ENCODE results near the gene MAP4K3.
A peak's percentile ranks its signal among the peaks of the same experiment; 100 is the strongest.

MAP4K3 gene

DNA sequence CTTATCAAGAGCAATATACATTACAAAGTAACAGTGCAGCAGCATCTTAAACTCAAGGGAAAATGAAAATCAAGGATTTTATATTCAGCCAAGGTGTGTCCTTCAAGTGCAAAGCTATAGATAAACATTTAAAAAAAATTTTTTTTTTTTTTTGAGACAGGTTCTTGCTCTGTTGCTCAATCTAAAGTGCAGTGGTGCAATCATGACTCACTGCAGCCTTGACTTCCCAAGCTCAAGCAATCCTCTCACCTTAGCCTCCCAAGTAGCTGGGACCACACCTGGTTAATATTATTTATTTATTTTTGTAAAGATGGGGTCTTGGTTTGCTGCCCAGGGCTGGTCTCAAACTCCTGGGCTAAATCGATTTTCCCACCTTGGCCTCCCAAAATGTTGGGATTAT lies 202.3 kb downstream of the MAP4K3 start:
- no peak for DNase-seq

DNA sequence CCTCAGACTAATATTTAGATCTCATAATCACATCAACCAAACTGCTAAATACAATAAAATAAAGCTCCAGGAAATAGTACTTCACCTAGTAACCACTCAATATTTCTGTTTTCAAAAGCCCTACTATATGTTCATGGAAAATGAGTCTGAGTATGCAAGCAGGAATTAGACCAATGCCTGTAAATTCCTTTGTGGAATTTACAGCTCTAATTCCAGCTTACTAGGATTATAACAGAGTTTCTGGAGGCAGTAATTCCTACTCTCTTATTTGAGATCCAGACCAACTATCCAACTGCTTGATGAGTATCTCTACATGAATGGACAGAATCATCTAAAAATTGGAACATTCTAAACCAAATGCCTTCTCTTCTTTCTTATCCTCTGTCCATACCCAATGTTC lies 204.9 kb downstream of the MAP4K3 start:
- no peak for DNase-seq

DNA sequence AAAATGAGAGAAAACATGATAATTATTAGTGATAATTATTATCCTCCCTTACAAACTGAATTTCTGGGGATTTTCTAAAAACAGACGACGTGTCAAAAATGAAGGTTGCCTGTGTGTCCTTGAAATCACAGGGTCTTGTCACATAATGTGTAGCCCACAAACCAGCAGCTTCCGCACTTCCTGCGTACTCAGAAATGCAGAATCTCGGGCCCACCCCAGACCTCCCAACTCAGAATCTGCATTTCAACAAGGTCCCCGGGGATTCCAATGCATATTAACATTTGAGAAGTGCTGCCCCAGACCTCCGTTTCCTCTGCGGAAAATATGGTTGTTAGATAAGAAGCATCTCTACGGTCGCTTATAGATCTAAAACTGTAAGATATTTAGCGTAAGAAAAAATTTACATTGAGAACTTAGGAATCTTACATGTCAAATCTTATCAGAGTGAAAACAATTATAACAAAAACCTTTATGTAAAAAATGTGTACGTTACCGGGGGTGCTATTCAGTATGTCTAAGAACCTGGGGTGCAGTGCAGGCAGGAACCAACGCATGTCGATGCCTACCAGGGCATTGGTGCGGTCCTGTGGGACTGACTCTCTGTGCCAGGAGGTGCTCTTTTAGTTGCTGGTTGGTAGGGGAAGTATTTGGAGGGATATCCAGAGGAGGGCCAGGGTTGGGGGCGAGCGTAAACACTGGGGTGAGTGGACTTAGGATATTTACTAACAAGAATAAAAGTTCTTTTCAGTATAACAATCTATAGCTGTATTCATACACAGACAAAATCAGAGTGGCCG lies 208.5 kb downstream of the MAP4K3 start:
- DNase-seq, result no peak

DNA sequence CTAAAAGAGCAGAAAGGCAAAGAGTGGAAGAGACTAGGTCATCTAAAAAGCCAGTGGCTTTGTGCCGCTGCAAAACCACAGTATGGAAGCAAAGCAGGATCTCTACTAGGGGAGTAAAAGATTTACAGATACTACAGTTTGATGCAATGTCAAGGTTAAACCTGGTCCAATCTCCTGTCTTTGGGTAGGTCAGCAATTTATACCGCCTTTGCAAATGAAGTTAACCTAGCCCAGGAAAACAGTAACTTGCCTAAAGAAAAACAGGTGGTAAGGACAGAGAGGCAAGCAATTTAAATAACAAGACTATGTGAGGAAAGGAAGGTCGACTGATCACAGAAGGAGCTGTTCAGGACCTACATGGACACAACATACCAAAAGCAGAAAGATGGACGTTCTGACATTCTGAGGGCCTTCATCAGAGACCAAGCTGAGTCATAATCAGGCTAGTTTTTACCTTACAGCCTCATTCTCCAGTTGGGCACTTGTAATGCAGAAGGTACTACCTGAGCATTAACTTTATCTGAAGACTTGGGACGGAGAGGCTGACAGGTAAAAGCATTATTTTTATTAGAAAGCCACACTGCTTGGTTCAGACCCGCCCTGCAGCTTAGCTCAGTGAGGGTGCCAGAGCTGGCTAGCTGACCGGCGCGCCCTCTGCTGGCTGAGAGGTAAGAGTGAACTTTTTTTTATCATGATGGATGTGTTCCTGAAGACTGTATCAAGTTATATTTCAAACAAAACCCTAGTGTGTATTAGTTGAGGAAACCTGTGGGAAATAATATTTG lies 209.3 kb downstream of the MAP4K3 start:
- peak; percentile 74 for DNase-seq

DNA sequence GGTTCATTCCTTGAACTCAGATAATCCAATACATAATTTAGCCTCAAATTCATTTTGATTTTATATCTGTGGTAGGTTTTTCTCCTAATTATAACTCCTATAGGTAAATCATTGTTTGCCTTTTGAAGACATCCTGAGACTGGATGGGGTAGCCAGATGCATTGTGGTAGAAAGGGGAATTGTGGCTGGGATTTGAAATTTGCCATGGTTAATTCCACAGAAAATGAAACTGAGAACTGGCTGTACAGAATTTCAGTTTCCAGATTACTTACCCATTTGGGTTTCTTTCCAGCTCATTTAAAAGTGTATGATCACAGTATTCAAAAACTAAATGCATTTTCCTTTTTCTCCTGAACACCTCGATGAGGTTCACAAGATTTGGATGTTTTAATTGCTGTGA lies 211.5 kb downstream of the MAP4K3 start:
- no peak for DNase-seq

DNA sequence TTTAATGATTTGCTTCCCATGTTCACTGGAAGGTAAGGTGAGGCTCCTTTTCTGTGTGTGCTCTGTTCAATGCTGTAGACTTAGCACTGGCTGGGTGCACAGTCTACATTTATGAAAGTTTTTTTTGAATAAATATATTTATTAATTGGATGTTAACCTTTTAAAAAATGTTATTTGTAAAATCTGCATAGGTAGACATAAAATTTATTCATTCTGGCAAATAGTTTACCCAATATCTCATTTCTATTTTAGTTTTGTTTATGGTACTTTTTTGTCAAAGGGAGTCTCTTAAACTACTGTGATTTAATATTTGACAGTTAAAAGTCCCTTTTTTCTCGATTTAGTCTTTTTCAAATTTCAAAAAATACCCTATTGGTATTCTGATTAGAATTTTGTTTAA lies 213.2 kb downstream of the MAP4K3 start:
- no peak for DNase-seq

DNA sequence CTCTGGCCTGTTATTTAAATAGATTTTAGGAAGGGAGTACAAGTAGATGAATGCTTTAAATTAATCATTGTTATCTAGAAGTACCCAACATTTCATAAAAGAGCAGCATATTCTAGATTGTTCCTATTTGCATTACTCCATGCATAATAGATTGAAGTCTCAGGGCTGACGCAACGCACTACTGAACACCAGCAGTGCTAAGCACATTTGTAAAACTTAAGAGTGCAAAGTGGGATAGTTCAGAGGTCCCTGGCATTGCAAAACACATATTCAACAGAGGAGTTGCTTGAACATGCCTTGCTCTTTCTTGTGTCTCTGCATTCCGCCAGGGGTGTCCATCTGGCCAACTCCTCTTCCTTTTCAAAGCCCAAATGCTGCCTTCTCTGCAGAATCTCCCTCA lies 215.6 kb downstream of the MAP4K3 start:
- DNase-seq, result no peak

DNA sequence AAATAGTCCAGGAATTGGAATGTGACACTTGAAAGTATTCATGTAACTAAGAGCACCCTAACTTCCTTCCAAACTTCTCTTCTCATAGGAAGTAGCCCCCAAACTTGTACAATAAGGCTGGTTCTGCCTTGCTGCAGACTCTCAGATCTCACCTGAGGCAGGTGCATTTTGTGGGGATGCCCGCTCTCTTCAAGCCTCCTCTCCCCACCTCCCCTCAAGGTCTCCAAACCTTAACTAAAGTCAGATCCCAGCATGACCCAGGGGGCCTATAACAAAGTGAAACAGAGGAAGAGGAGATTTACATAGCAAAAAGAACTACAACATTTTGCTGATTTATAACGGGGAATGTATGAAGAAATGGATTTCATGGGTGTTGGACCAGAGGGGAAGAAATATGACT lies 216.9 kb downstream of the MAP4K3 start:
- DNase-seq, result no peak

DNA sequence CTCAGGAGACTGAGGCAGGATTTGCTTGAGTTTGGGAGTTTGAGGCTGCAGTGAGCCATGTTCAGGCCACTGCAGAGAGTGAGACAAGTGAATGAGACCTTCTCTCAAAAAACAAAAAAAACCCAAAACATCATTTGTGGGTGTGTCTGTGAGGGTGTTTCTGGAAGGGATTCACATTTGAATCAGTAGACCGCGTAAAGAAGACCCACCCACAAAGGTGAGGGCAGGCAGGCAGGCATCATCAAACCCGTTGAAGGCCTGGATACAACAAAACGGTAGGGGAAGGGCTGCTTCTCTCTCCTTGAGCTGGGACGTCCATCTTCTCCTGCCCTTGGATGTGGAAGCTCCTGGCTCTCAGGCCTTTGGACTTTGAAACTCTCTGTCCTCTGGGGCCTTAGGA lies 218.7 kb downstream of the MAP4K3 start:
- DNase-seq, result no peak

DNA sequence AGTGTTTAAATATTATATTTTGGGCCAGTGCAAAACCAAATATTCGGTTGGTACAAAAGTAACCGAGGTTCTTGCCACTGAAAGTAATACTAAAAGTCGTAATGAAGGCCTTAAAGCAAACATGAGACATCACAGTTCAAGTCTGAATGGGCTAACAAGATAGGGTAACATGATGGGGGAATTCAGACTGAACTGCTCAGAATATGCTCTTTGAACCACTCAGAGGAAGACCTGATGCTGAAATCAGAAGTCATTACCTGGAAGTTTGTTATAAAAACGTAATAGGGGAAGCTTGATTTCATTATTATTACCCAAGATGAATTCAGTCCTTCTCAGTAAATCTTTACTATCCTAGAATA lies 219.9 kb downstream of the MAP4K3 start:
- no peak for DNase-seq

DNA sequence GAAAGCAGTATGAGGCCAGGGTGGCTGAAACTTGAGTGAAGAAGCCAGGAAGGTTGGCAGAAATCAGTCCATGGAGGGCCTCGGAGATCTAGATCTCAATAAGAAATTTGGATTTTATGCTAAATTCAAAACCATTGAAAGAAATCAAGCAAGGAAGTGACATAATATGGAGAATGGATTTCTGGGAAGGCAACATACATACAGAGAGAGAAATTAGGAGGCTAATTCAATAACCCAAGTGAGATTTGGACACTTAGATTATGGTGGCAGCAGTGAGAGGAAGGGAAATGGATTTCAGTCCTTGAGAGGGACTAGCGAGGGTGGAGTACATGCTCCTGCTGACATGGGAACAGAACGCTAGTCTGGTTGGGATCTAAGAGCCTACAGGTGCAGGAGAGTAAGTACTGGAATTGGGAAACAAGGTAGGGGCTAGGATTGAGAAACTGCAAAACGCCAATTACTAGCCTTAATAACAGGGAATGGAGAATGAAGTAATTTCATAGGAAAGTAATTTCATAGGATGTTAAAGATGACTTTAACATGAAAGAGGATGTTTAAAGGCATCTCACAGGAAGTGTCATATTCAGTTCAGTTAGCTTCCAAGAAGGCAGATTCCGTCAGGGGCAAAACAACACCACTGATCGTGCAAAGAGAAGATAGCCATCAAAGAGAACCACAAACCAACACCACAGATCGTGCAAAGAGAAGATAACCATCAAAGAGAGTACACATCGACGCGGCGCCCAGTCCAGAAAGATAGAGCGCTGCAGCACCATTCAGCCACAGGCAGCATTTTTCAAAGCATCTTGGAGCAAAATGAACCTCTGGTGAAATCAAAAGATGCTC lies 220.5 kb downstream of the MAP4K3 start:
- peak; percentile 92 for DNase-seq

DNA sequence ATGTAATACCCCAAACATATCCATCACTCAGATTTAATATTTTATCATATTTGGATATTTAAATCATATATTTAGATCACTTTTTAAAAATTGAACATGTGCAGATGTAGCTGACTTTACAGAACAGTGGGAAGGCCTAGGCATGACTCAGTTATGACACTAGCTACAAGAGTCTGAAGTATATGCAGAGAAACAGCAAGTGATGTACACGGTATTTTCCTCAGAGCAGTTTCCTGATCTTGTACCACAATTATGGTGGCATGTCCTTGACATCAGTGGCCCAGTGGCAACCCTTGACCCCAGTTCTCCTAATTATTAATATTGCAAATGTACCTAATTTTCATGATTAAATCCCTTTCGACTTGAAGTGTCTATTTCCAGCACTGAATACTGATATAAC lies 221.5 kb downstream of the MAP4K3 start:
- no peak for DNase-seq

DNA sequence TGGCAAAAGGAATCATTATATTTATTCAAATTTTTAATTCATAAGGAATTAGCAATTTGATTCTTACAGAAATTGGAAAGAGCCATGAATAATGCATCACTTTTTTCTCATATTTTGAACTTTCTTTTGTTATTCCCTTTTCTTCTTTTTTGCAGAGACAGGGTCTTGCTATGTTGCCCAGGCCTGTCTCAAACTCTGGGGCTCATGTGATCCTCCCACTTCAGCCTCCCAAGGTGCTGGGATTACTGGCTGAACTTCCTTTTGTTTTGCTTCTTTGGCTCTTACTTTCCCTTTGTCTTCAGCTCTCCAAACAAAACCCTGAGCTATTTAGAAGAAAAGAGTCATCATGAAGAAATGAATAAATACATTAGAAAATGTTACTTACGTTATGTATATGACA lies 224.1 kb downstream of the MAP4K3 start:
- no peak for DNase-seq

DNA sequence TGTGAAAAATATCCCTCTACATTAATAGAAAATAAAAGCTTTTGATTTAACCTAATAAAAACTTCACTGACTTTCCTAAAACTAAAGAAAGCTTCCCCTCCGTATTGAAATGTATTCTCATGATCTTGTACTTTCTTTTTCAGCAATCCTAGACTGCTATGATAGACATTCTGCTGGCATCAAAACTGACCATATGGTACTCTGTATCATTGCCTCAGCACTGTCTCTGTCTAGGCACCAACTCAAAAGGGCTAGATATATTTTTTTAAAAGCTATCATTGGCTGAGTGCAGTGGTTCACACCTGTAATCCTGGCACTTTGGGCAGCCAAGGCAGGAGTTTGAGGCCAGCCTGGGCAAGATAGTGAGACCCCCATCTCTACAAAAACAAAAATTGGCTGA lies 226.2 kb downstream of the MAP4K3 start:
- no peak for DNase-seq

DNA sequence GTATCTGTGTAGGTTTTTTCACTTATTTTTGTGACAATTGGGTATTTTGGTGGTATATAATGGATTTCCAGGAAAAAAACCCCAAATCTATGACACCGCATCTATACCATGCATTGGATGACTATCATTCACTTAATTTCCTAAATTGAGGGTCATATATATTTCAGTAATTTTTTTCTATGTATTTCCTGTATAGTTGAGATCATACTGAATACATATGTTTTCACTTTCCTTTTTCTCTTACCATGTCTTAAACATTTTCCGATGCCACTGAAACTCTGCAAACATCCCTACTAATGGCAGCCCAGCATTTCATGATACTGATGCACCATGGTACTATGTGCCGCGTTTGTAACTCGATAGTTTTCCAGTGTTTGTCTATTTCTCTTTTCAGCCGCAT lies 233.7 kb downstream of the MAP4K3 start:
- DNase-seq, result no peak

DNA sequence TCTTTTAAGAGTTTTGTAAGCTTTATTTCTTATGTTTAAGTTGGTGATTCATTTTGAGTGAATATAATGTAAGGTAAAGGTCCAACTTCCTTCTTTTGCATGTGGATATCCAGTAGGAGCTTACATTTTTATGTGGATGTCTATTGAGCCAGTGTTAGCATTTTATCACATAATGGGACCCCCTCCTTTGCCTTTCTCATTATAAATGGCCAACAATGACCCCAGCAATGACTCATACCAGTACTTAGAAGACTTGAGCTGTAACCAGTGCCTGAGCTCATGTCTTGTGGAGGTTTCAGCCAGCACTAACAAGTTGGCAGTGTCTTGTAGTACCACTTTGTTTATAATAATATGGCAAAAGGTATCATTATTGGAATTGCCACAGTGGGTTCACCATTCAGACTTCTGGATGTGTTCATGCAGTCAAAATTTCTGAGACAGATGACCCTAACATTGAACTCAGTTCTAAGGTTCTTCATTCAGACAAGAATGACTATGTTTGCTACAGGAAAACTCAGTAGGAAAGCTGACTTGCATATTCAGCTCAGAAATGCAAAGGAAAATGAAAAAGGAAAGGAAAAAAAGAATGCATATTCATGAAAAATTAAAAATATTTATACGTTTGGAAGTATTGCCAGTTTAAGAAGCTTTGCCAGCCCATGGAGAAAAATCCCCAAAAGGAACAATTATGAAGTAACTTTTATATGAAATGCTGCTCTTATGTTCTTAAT lies 234.3 kb downstream of the MAP4K3 start:
- no peak for DNase-seq

All from central memory CD4-positive, alpha-beta T cell (primary cell).